Chondrocyte (in vitro differentiated cells): Measurements from ENCODE around the gene NUBP2. TPM values are rescaled to one million over a fixed set of nuclear protein-coding genes. Genes with fewer than 3 reads are reported as not detected.
A peak's percentile ranks its signal among the peaks of the same experiment; 100 is the strongest.

ENCODE experiments used
- DNase-seq: peaks from one replicate; pipeline ENCODE4 v3.0.0; 2021; ENCODE audit warnings: mixed read lengths, low spot score
- H3K27ac Mint-ChIP-seq: one replicate; pipeline ENCODE4 v1.8.0; 2021; ENCODE audit warnings: mild to moderate bottlenecking, moderate library complexity, mixed read lengths; ENCODE audit not compliant: unreplicated experiment
- H3K27me3 Mint-ChIP-seq: 2 replicates; pipeline ENCODE4 v1.8.0; 2021; ENCODE audit warnings: low read depth, mixed read lengths
- H3K36me3 Mint-ChIP-seq: 2 replicates; pipeline ENCODE4 v1.8.0; 2021; ENCODE audit warnings: low read depth, mixed read lengths
- H3K4me1 Mint-ChIP-seq: 2 replicates; pipeline ENCODE4 v1.8.0; 2021; ENCODE audit warnings: low read depth, mild to moderate bottlenecking, mixed read lengths
- H3K4me3 Mint-ChIP-seq: one replicate; pipeline ENCODE4 v1.8.0; 2021; ENCODE audit warnings: mild to moderate bottlenecking, moderate library complexity, mixed read lengths; ENCODE audit not compliant: unreplicated experiment
- H3K9me3 Mint-ChIP-seq: 2 replicates; pipeline ENCODE4 v1.8.0; 2021; ENCODE audit warnings: low read depth, mixed read lengths
- CTCF ChIP-seq: fragments of 200-600 bp; sonication (generic); IDR thresholded peaks from 2 replicates; pipeline ENCODE4 v1.5.0; 2021; ENCODE audit warnings: antibody characterized with exemption, mild to moderate bottlenecking, moderate library complexity
- total RNA-seq: library from RNA; stranded (reverse); gene quantifications from 3 replicates; pipeline ENCODE4 v1.2.1, GENCODE V29; 2021

Gene NUBP2
- total RNA-seq, 1 donor from 2014 or later = 36.5 TPM

GRCh38 chr16:1769402-1770300, 13.1 kb upstream of the NUBP2 start:
- Mint-ChIP-seq H3K27me3 (no peaks in the 10 kb centered on the region), H3K36me3 (peaks cover 4% of the 10 kb centered on the region), H3K27ac (peak overlapping the region; percentile 63), H3K4me3 (peak overlapping the region; percentile 22), H3K9me3 (no peaks in the 10 kb centered on the region), H3K4me1 (peaks cover 21% of the 10 kb centered on the region)
- DNase-seq = no peak
- TF ChIP-seq CTCF = no peak

- no peaks in the 10 kb centered on the region for H3K9me3 Mint-ChIP-seq
- peaks cover 25% of the 10 kb centered on the region for H3K4me1 Mint-ChIP-seq
- no peaks in the 10 kb centered on the region for H3K27me3 Mint-ChIP-seq
- peaks cover 4% of the 10 kb centered on the region for H3K36me3 Mint-ChIP-seq
- H3K4me3 Mint-ChIP-seq = peak overlapping the region; percentile 95
- no peak for TF ChIP-seq CTCF
- peak overlapping the region; percentile 63 for H3K27ac Mint-ChIP-seq
- no peak for DNase-seq
These were observed 12.2 kb upstream of the NUBP2 start for GRCh38 chr16:1770328-1771187.

GRCh38 chr16:1771188-1771863, 11.4 kb upstream of the NUBP2 start, which contains the start of gene NME3:
TSS of gene NME3 (minus strand) at chr16:1771543. CDS start at chr16:1771534, 9 bp downstream.
- no peaks in the 10 kb centered on the region for H3K9me3 Mint-ChIP-seq
- H3K4me3 Mint-ChIP-seq = peak within 1 kb of the TSS; percentile 95
- peaks cover 5% of the 10 kb centered on the region for H3K36me3 Mint-ChIP-seq
- peak within 1 kb of the TSS; percentile 97 for H3K27ac Mint-ChIP-seq
- no peak for DNase-seq
- TF ChIP-seq CTCF = peak; percentile 34
- peaks cover 25% of the 10 kb centered on the region for H3K4me1 Mint-ChIP-seq
- H3K27me3 Mint-ChIP-seq = no peaks in the 10 kb centered on the region

DNA sequence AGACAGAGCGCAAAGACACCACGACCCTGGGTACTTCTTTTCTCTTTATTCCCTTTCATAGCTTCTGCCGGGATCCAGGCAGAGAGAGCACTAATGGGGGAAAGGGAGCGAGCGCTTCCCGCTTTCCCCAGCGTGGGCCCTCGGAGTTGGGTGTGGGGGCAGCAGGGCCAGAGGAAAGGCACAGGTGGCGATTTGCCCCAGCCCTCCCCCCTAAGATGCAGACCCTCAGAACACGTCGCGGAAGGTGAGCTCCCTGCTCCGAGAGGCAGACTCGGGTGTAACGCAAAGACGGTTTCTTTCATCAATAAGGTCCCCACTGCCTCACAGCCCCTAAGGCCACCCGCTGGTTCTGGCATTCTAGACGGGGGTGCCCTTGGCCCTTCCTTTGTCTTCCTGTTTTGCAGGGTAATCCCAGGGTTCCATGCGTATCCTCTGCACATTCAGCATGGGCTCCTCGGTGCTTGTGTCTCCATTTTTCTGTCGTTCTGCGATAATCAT, 10.8 kb upstream of the NUBP2 start:
- no peak for TF ChIP-seq CTCF
- H3K9me3 Mint-ChIP-seq = no peaks in the 10 kb centered on the region
- H3K4me1 Mint-ChIP-seq = peaks cover 25% of the 10 kb centered on the region
- no peak for DNase-seq
- H3K36me3 Mint-ChIP-seq = peaks cover 6% of the 10 kb centered on the region
- no peaks in the 10 kb centered on the region for H3K27me3 Mint-ChIP-seq
- peak overlapping the region; percentile 95 for H3K4me3 Mint-ChIP-seq
- H3K27ac Mint-ChIP-seq = peak overlapping the region; percentile 97
